HAP-1 (cell line): ENCODE data around the gene RPL28.
"Not testable (repeated sequence)": the region's sequence is repeated elsewhere in the genome, so short reads cannot be mapped to it uniquely, and the experiment has no call there.

Experiments used
- DNase-seq, 2 experiments: peaks; one replicate each; pipeline ENCODE4 v3.0.0-alpha.2; 2016 to 2020; ENCODE audit warnings: low spot score in 2 of 2
- H3K27me3 ChIP-seq: fragments of 250-450 bp; sonication (Bioruptor Pico); 2 replicates; pipeline ENCODE4 v1.5.1; 2020; ENCODE audit warnings: low read depth, mild to moderate bottlenecking, moderate library complexity
- H3K36me3 ChIP-seq: fragments of 250-450 bp; sonication (Bioruptor Pico); replicated peaks from 2 replicates; pipeline ENCODE4 v1.5.1; 2020; ENCODE audit warnings: mild to moderate bottlenecking
- H3K4me1 ChIP-seq: fragments of 250-450 bp; sonication (Bioruptor Pico); 2 replicates; pipeline ENCODE4 v1.5.1; 2020; ENCODE audit warnings: mild to moderate bottlenecking
- H3K4me3 ChIP-seq: fragments of 250-450 bp; sonication (Bioruptor Pico); 2 replicates; pipeline ENCODE4 v1.5.1; 2020; ENCODE audit warnings: mild to moderate bottlenecking, moderate library complexity
- H3K9me3 ChIP-seq: fragments of 250-450 bp; sonication (Bioruptor Pico); 2 replicates; pipeline ENCODE4 v1.5.1; 2020; ENCODE audit warnings: mild to moderate bottlenecking, moderate library complexity
- in situ Hi-C: fragments of 300-500 bp; cut with MboI; formaldehyde crosslinking; loops from 3 replicates; pipeline ENCODE4 v1.14.3; 2020; ENCODE audit warnings: low sequenced_read_pairs, inconsistent platforms, mixed read lengths

RPL28 gene

GRCh38 chr19:55406091-55406825 lies 20.5 kb downstream of the RPL28 start:
- peaks cover 4% of the 10 kb centered on the region; the same call in 1 of the 2 replicates for H3K9me3 ChIP-seq
- peaks cover 17% of the 10 kb centered on the region for H3K4me1 ChIP-seq
- H3K27me3 ChIP-seq = no peaks in the 10 kb centered on the region
- in situ Hi-C loops = no loop called here
- peak overlapping the region; percentile 94 for H3K4me3 ChIP-seq
- DNase-seq = no peak
- H3K36me3 ChIP-seq = peaks cover 59% of the 10 kb centered on the region

- DNase-seq = peak in 1 of 2 experiments; percentile 48
- in situ Hi-C loops = no loop called here
Measured at GRCh38 chr19:55406826-55407549, 21.3 kb downstream of the RPL28 start.

GRCh38 chr19:55407550-55407799 lies 21.7 kb downstream of the RPL28 start, which contains the start of gene UBE2S:
Gene UBE2S, minus strand, starts transcription at chr19:55407788. Its CDS starts 199 bp downstream, at chr19:55407589.
- H3K27me3 ChIP-seq, H3K9me3 ChIP-seq, DNase-seq, in situ Hi-C loops: not testable (repeated sequence)
- H3K4me3 ChIP-seq = peak within 1 kb of the TSS; percentile 94
- H3K36me3 ChIP-seq = peaks cover 49% of the 10 kb centered on the region
- H3K4me1 ChIP-seq = peaks cover 17% of the 10 kb centered on the region

More at GRCh38 chr19:55406826-55407549, 21.3 kb downstream of the RPL28 start:
- H3K4me1 ChIP-seq = peaks cover 17% of the 10 kb centered on the region
- peaks cover 4% of the 10 kb centered on the region; the same call in 1 of the 2 replicates for H3K9me3 ChIP-seq
- peaks cover 54% of the 10 kb centered on the region for H3K36me3 ChIP-seq
- peak overlapping the region; percentile 94 for H3K4me3 ChIP-seq
- H3K27me3 ChIP-seq = no peaks in the 10 kb centered on the region

DNA sequence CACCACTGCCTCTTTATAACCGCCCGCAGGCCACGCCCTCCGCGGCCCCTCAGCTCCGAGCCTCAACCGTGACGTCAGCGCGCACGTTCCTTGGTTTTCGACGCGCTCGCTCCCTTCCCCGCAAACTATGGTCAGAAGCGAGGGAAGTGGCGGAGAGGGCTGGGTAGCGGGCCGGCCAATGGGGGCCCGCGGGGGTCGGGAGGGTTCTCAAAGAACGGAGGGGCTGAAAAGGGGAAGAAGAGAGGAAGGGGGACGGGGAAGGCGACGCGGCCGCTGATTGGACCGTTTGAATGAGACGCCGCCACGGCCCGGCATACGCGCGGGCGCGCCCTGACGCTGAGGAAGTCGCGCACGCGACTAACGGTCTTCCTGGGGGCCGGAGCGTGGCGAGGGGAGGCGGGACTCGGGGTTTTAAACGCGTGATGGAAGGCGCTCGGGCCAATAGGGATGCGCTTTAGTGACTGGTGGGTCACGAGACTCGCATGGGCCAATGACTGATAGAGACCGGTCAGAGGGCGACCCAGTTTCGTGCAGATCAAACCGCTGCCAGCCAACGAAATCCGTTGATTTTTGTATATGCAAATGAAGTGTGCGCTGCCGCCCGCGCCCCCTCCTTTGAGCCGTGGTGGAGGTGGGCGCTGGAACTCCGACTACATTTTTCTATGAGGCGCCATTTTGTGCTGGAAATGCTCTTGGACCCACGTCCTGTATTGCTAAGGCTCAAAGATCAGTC lies 22.2 kb downstream of the RPL28 start:
- in situ Hi-C loops = no loop called here
- H3K4me3 ChIP-seq = peak overlapping the region; percentile 94

DNA sequence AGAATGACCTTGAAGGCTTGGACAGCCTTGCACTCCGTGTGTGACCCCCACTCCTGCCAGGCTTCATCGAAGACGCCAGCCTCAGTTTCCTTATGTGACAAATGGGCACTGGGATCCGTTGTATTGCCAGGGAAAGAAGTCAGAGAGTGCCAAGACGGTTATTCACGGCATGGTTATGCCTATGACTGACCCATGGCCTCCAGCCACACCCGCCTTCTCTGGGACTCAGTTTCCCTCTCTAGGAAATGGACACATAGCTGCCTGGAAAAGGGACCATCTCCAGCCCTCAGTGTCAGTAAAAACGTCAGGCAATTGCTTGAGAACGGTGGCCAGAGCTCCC lies 22.8 kb downstream of the RPL28 start:
- peak overlapping the region; percentile 16 for H3K4me3 ChIP-seq
- in situ Hi-C loops = no loop called here
- H3K4me1 ChIP-seq = peaks cover 17% of the 10 kb centered on the region
- no peak for DNase-seq
- peaks cover 39% of the 10 kb centered on the region for H3K36me3 ChIP-seq
- H3K9me3 ChIP-seq = peaks cover 4% of the 10 kb centered on the region; the same call in 1 of the 2 replicates
- no peaks in the 10 kb centered on the region for H3K27me3 ChIP-seq

More for the DNA sequence above, 22.2 kb downstream of the RPL28 start:
- DNase-seq = peak; percentile 97 to 98
- H3K9me3 ChIP-seq = peaks cover 4% of the 10 kb centered on the region; the same call in 1 of the 2 replicates
- peaks cover 17% of the 10 kb centered on the region for H3K4me1 ChIP-seq
- peaks cover 44% of the 10 kb centered on the region for H3K36me3 ChIP-seq
- H3K27me3 ChIP-seq = no peaks in the 10 kb centered on the region

- H3K9me3 ChIP-seq, H3K27me3 ChIP-seq, in situ Hi-C loops, DNase-seq, H3K4me3 ChIP-seq: not testable (repeated sequence)
- Histone ChIP-seq H3K36me3 (peaks cover 32% of the 10 kb centered on the region), H3K4me1 (peaks cover 17% of the 10 kb centered on the region)
Measured at GRCh38 chr19:55409179-55409578, 23.4 kb downstream of the RPL28 start.

DNA sequence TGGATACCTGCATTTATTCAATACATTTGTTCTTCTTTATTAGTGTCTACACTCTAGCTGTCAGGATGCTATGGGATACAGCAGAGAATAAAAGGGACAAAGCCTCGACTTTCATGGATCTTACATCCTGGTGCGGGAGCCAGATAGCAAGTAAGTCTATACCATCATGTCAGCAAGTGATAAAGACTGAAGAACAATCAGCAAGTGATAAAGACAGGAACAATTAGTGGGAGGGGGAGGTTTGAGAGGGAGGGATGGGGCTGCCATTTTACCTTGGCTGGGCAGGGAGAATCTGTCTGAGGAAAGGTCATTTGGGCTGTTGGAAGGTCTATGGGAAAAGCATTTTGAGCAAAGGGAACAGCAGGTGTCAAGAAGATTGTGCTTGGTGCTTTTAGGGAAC lies 24.4 kb downstream of the RPL28 start:
- H3K4me1 ChIP-seq = peaks cover 17% of the 10 kb centered on the region
- H3K4me3 ChIP-seq = no peak overlapping the region
- in situ Hi-C loops = loop anchor here (10.0 kb wide), 1 partner anchor 195 kb away; no protein-coding TSS in a partner anchor
- H3K36me3 ChIP-seq = peaks cover 22% of the 10 kb centered on the region
- H3K27me3 ChIP-seq = no peaks in the 10 kb centered on the region
- H3K9me3 ChIP-seq = peaks cover 4% of the 10 kb centered on the region; the same call in 1 of the 2 replicates
- no peak for DNase-seq

DNA sequence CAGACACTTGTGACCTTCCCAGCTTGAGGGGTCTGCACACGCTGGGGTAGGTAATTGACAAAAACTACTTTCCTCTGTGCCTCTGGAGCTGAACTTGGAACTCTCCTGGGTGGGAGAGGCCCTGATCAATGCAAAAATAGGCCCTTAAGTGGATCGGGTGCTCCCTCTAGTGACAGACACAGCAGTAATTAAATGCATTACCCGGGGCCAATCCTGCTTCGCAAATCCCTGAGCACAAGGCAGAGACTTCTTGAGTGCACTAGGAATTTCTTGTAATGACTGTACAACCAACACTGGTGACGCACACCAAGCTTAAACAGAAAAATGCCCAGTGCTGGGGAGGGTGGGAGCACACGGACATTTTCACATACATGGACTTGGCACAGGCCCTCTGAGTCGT lies 32.5 kb downstream of the RPL28 start:
- in situ Hi-C loops = loop anchor here (5.0 to 10.0 kb wide), 2 partner anchors 203 to 276 kb away; no protein-coding TSS in a partner anchor
- H3K9me3 ChIP-seq = no peaks in the 10 kb centered on the region
- H3K27me3 ChIP-seq = no peaks in the 10 kb centered on the region
- no peaks in the 10 kb centered on the region for H3K36me3 ChIP-seq
- H3K4me1 ChIP-seq = no peaks in the 10 kb centered on the region
- H3K4me3 ChIP-seq = no peak overlapping the region
- peak; percentile 70 to 82 for DNase-seq

GRCh38 chr19:55419103-55419502 lies 33.4 kb downstream of the RPL28 start:
- H3K4me1 ChIP-seq = no peaks in the 10 kb centered on the region
- no peaks in the 10 kb centered on the region for H3K36me3 ChIP-seq
- DNase-seq = no peak
- in situ Hi-C loops = loop anchor here (5.0 to 10.0 kb wide), 2 partner anchors 204 to 277 kb away; no protein-coding TSS in a partner anchor
- no peak overlapping the region for H3K4me3 ChIP-seq
- H3K27me3 ChIP-seq = no peaks in the 10 kb centered on the region
- no peaks in the 10 kb centered on the region for H3K9me3 ChIP-seq

DNA sequence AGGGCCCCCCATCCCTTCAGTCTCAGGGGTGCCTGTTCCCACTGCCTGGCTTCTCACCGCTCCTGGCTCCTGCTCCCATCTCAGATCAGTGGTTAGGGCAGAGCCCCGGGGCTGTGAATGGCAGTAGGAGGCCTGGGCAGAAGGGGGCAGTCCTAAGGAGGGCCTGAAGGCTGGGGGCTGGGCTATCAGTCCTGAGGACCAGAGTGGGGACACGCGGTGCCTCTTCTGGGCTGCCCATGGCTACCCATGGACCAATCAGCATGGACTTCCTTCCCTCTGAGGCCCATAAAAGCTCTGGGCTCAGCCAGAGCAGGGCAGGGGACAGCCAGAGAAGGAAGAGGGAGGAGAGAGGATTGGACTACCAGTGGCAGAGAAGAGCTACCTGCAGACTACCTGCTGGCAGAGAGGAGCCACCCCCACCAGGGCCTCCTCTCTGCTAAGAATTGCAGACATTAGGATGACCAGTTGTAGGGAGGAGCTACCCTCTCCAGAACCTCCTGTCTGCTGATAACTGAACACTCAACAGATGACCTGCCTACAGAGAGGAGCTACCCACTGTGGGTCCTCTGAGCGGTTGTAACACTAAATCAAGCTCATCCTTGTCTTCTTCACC lies 34.0 kb downstream of the RPL28 start:
- Histone ChIP-seq H3K4me1 (no peaks in the 10 kb centered on the region), H3K4me3 (no peak overlapping the region), H3K9me3 (no peaks in the 10 kb centered on the region), H3K36me3 (no peaks in the 10 kb centered on the region), H3K27me3 (no peaks in the 10 kb centered on the region; the same call in 1 of the 2 replicates)
- DNase-seq = no peak
- in situ Hi-C loops = loop anchor here (5.0 to 10.0 kb wide), 2 partner anchors 205 to 277 kb away; no protein-coding TSS in a partner anchor

DNA sequence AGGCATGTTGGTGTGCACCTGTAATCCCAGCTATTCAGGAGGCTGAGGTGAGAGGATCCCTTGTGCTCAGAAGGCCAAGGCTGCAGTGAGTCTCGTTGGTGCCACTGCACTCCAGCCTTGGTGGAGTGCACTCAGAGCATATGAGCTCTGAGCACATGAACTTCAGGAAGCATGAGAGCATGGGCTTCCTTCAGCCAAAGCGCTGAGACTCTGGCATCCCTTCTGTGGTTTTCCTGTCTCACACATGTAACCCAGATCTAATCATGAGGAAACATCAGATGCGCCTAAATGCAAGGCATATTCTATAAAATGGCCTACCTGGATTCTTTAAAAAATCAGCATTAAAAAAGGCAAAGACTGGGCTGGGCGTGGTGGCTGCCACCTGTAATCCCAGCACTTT lies 35.5 kb downstream of the RPL28 start:
- H3K4me1 ChIP-seq, H3K4me3 ChIP-seq, DNase-seq, H3K36me3 ChIP-seq, H3K27me3 ChIP-seq, H3K9me3 ChIP-seq, in situ Hi-C loops: not testable (repeated sequence)

- no peaks in the 10 kb centered on the region; the same call in 1 of the 2 replicates for H3K27me3 ChIP-seq
- no peaks in the 10 kb centered on the region for H3K9me3 ChIP-seq
- in situ Hi-C loops = no loop called here
- no peak overlapping the region for H3K4me3 ChIP-seq
- H3K4me1 ChIP-seq = no peaks in the 10 kb centered on the region
- DNase-seq = no peak
- H3K36me3 ChIP-seq = no peaks in the 10 kb centered on the region
Measured at GRCh38 chr19:55423225-55424005, 37.7 kb downstream of the RPL28 start.

DNA sequence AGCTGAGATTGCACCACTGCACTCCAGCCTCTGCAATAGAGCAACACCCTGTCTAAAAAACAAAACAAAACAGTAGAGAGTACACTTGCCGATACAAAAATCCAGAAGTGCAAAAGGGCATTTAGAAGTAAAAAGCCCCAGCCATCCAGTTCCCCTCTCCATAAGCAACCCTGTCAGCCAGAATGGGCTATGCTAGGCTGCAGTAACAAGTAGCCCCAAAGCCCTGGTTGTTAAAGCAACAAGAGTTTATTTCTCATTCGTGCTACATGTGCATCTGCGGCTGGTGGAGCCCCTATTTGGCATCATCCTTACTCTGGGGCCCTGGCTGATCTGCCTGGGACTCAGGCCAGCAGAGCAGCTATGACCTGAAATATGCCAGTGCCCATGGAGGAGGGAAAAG lies 38.8 kb downstream of the RPL28 start:
- in situ Hi-C loops = no loop called here

More for the DNA sequence above, 38.8 kb downstream of the RPL28 start:
- no peaks in the 10 kb centered on the region for H3K9me3 ChIP-seq
- H3K4me1 ChIP-seq = no peaks in the 10 kb centered on the region
- H3K27me3 ChIP-seq = no peaks in the 10 kb centered on the region; the same call in 1 of the 2 replicates
- no peak for DNase-seq
- H3K4me3 ChIP-seq = no peak overlapping the region
- H3K36me3 ChIP-seq = no peaks in the 10 kb centered on the region
